NK-92 (cell line): ENCODE measurements around the gene LMAN1L.

Experiments
- DNase-seq: peaks from one replicate; lab custom pipeline; 2025; ENCODE audit not compliant: unreplicated experiment; lab: John Stamatoyannopoulos, UW

The LMAN1L gene

DNA sequence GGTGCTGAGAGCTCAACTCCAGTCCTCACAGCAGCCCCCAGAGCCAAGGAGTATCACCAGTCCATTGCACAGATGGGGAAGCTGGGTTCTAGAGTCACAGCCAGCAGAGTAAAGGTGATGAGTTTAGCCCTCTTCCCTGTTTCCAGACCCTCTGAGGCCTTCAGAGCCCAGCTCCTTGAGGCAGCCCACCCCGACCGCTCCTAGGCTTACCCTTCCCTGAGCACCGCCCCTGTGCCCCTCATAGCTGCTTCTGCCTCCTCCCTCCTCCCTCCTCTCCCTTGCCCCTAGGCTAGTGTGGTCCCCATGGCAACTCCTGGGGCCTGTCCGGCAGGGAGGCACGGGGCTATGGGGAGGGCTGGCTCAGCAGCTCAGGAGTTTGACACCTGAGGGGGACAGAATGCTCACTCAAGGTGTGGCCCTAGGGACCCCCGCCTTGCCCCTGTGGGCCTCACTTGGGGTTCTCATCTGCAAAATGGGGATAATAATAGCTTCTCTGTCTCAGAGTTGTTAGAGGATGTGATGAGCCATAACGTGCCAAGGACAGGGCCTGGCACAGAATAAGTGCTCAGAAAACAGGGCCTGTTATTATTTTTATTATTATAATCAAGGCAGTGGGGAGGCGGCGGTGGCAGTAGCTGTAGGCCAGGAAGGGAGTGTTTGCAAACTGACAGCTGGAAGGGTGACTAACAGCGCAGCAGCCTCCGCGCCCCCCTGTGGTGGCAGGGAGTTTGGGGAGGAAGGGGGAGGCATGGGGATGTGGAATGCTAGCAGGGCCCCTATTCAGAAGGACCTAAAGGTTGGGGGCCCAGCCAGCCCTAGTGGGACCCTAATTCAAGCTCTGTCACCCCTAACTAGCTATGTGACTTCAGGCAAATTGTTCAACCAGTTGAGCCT, 19.3 kb upstream of the LMAN1L start:
- no peak for DNase-seq

- DNase-seq: no peak
These were observed 18.2 kb upstream of the LMAN1L start for GRCh38 chr15:74794248-74794969.

DNA sequence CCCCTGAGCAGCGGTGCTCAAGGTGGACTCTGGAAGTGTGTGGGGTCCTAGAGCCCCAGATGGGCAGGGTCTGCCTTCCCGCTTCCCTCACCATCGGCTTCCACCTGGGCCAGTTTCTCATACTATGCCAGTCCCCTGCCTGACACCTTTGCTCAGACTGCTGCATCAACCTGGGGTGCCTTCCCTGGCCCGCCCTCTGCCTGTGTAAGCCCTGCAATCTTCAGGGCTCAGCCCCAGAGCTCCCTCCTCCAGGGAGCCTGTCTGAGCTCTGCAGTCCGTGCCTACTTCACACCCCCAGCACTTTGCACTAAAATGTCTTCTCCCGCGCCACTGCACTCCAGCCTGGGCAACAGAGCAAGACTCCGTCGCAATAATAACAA, 17.7 kb upstream of the LMAN1L start:
- DNase-seq: no peak

GRCh38 chr15:74795966-74796625, 16.5 kb upstream of the LMAN1L start:
- no peak for DNase-seq

DNA sequence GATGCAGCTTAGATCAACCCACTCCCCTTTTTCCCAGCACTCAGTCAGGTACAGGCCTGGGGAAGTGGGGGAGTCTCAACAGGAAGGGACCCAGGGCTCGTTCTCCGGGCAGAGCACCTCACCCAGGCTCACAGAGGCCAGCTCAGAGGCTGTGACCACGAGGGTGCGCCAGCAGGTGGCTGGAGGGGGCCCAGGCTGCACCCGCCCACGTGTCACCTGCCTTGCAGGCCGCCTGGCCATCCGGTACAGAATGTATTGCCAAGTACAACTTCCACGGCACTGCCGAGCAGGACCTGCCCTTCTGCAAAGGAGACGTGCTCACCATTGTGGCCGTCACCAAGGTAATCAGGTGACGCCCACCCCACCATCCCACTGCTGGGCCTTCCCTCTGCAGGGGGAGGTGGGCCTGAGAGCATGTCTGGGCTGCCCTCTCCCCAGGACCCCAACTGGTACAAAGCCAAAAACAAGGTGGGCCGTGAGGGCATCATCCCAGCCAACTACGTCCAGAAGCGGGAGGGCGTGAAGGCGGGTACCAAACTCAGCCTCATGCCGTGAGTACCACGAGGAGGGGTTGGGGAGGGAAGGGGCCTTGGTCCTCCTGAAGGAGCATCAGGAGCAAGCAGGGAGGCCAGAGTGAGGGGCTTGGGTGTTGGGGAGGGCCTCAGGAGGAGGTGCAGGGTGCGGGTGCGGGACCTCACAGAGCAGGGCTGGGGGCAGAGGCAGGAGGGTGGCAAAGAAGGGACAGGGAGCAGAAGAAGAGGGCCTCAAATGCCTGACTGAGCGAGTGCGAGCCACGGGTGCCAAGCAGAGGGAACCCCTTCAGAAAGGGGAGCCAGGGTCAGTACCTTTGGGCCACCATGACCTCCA, 14.0 kb upstream of the LMAN1L start:
- DNase-seq: no peak

- no peak for DNase-seq
These were observed 13.3 kb upstream of the LMAN1L start for GRCh38 chr15:74799255-74799855.

DNA sequence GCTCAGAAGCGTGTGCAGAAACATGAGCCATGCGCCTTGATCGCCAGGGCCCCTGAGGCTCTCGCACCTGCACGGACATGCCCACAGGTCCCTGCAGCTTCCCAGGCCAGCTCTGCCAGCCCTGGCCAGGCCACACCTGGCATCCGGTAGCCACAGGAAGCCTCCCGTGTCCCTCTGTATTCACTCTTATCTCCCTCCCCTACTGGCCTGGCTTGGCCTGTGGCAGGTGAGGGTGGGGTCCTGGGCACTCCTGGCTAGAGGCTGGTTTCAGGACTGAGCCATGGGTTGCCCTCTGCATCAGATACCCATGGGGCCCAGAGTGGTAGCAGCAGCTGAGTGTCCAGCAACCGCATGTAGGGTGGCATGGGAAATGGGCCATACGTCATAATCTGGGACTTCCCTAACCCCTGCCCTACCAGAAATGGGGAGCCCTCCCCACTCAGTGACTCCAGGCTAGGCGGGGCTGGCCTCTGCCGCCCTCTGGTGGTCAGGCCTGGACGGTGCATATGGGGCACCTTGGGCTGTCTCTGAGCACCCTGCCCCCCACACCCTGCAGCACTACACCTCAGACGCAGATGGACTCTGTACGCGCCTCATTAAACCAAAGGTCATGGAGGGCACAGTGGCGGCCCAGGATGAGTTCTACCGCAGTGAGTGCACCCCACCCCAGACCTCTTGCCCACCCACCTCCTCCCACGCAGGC, 12.6 kb upstream of the LMAN1L start:
- peak; percentile 50 for DNase-seq

GRCh38 chr15:74800559-74801094, 12.0 kb upstream of the LMAN1L start:
- no peak for DNase-seq

GRCh38 chr15:74801311-74801997, 11.2 kb upstream of the LMAN1L start:
- no peak for DNase-seq

- no peak for DNase-seq
These were observed 10.3 kb upstream of the LMAN1L start for GRCh38 chr15:74802290-74802689.

DNA sequence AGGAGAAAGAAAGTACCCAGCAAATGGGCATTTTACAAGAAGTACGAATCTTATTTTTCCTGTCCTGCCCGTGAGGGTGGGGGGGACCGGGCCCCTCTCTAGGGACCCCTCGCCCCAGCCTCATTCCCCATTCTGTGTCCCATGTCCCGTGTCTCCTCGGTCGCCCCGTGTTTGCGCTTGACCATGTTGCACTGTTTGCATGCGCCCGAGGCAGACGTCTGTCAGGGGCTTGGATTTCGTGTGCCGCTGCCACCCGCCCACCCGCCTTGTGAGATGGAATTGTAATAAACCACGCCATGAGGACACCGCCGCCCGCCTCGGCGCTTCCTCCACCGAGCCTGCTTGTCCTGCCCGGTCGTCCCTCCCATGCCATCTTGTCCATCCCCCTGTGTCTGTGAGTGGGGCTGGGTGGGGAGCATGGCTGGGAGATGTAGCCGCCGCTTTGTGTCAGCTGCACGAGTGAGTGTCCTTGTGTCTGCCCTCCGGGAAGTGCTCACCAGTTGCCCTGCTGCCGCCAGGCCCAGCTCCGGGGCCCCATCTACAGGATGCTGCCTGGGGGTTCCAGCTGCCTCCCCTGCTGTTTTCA, 9.7 kb upstream of the LMAN1L start:
- DNase-seq: no peak

GRCh38 chr15:74804935-74805334, 7.7 kb upstream of the LMAN1L start:
- DNase-seq: no peak

DNA sequence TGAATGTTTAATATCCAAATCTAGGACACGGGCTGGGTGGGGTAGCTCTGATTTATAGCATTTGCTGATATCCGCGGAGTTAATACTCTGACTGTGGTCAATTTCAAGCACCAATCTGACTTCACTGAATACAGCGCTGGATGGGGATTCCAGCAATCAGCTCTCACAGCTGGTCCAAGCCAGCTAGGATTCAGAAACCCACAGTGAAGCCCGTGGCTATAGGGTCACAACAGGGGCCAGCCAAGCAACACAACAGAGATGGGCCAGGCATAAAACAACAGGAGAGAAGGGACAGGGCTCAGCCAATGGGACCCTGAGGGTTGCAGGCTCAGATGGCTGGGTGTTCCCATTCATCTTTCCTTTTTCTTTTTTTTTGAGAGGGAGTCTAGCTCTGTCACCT, 5.4 kb upstream of the LMAN1L start:
- no peak for DNase-seq

- no peak for DNase-seq
These were observed 4.4 kb upstream of the LMAN1L start for GRCh38 chr15:74808078-74808839.

DNA sequence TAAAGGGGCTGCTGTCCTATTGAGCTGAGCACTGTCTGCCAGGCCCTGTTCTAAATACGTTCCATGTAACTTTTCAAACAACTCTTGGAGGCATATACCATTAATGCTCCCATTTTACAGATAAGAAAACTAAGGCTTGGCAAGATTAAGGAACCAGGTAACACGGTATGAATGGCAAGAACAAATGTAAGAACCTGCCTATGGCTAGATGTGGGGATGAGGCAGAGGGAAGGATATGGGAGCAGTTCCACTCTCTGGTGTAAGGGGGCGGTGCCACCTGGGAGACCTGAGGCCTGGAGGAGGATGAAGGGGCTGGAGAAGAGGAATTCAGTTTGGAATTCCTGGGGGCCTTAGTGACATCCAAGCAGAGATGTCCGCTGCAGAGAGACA, 3.8 kb upstream of the LMAN1L start:
- no peak for DNase-seq

DNA sequence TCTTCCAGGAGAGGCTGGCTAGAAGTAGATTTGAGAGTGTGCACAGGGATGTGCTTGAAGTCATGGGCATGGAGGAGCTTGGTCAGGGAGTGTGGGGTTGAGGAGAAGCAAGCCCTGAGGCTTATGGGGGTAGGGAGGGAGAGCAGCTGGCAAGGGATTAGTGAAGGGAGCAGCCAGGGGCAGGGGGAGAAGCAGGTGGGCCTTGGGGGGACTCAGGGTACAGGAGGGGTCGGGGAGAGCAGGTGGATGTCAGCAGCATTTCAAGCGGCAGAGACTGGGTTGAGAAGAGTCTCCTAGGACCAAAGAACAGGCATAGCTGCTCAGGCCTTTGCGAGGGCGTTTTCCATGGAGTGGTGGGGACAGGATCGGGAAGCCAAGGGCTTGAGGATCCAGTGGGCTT, 3.4 kb upstream of the LMAN1L start:
- no peak for DNase-seq

DNA sequence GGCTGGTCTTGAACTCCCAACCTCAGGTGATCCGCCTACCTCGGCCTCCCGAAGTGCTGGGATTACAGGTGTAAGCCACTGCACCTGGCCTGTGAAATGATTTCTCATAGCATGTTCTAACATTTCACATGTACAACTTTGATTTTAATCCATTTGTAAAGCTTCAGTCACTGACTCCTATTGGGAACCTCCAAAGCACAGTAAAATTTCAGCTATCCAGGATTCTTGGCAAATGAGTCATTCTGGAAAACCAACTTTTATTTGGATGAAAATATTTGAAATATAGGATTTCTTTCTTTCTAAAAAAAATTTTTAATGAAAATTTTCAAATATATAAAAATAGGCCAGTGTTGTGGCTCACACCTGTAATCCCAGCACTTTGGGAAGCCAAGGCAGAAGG, 2.7 kb upstream of the LMAN1L start:
- DNase-seq: no peak
